HepG2 (cell line): ENCODE measurements around the gene SOCS7. TPM values are rescaled to one million over a fixed set of nuclear protein-coding genes. Genes with fewer than 3 reads are reported as not detected.

Source experiments
- ATF3 ChIP-seq: sonication (generic); formaldehyde crosslinking; IDR thresholded peaks from 2 replicates; pipeline ENCODE4 v1.4.0; 2020; ENCODE audit warnings: missing genetic modification reagents
- CSRNP1 ChIP-seq: sonication (generic); formaldehyde crosslinking; IDR thresholded peaks from 2 replicates; pipeline ENCODE4 v1.8.1; 2023; ENCODE audit warnings: mild to moderate bottlenecking, missing genetic modification reagents
- MAFF ChIP-seq: IDR thresholded peaks from 2 replicates; pipeline ENCODE4 v1.6.1; 2011; ENCODE audit warnings: low read depth, low read length, improper control_type of control experiment
- MXI1 ChIP-seq: IDR thresholded peaks from 3 replicates; pipeline ENCODE4 v1.6.1; 2012; ENCODE audit warnings: low read depth, low read length, inconsistent platforms, borderline replicate concordance
- MYC ChIP-seq: sonication (generic); formaldehyde crosslinking; IDR thresholded peaks from 2 replicates; pipeline ENCODE4 v1.9.0; 2021; ENCODE audit warnings: missing genetic modification reagents, borderline replicate concordance
- UBTF ChIP-seq: sonication (generic); formaldehyde crosslinking; IDR thresholded peaks from 2 replicates; pipeline ENCODE4 v1.4.0; 2020; ENCODE audit warnings: mild to moderate bottlenecking, missing genetic modification reagents
- ZBTB33 ChIP-seq: sonication (generic); formaldehyde crosslinking; IDR thresholded peaks from 2 replicates; pipeline ENCODE4 v1.4.0; 2020; ENCODE audit warnings: missing genetic modification reagents
- ZNF276 ChIP-seq: sonication (generic); formaldehyde crosslinking; IDR thresholded peaks from 2 replicates; pipeline ENCODE4 v1.4.0; 2020; ENCODE audit warnings: mild to moderate bottlenecking, low read depth, missing genetic modification reagents
- ZNF292 ChIP-seq: sonication (generic); formaldehyde crosslinking; IDR thresholded peaks from 2 replicates; pipeline ENCODE4 v1.8.1; 2022; ENCODE audit warnings: mild to moderate bottlenecking, low read depth, missing genetic modification reagents, borderline replicate concordance
- ZNF329 ChIP-seq: sonication (generic); formaldehyde crosslinking; IDR thresholded peaks from 2 replicates; pipeline ENCODE4 v1.9.0; 2021; ENCODE audit warnings: low read depth, mild to moderate bottlenecking, missing genetic modification reagents
- ZNF629 ChIP-seq: sonication (generic); formaldehyde crosslinking; conservative IDR thresholded peaks from 2 replicates; pipeline ENCODE4 v1.5.0; 2020; ENCODE audit warnings: missing genetic modification reagents
- ZNF639 ChIP-seq: conservative IDR thresholded peaks from 2 replicates; pipeline ENCODE4 v1.6.1; 2018; ENCODE audit warnings: missing genetic modification reagents
- ZNF724P ChIP-seq: sonication (generic); formaldehyde crosslinking; IDR thresholded peaks from 2 replicates; pipeline ENCODE4 v1.8.0; 2022; ENCODE audit warnings: missing genetic modification reagents, borderline replicate concordance
- ZNF747 ChIP-seq: sonication (generic); formaldehyde crosslinking; IDR thresholded peaks from 2 replicates; pipeline ENCODE4 v1.8.1; 2023; ENCODE audit warnings: missing genetic modification reagents, mild to moderate bottlenecking, borderline replicate concordance
- ZNF761 ChIP-seq: sonication (generic); formaldehyde crosslinking; conservative IDR thresholded peaks from 2 replicates; pipeline ENCODE4 v1.4.0; 2020; ENCODE audit warnings: mild to moderate bottlenecking, missing genetic modification reagents
- ZNF782 ChIP-seq: sonication (generic); formaldehyde crosslinking; IDR thresholded peaks from 2 replicates; pipeline ENCODE4 v1.4.0; 2020; ENCODE audit warnings: missing genetic modification reagents, mild to moderate bottlenecking, borderline replicate concordance
- polyA plus RNA-seq, 8 experiments: library from polyadenylated mRNA; depleted of rRNA in 3 of 8; stranded (reverse) in 7 of 8; unstranded in 1 of 8; fragments of >200 nt; fragmentation: Illumina TruSeq in 4 of 8; extraction: Trizol in 4 of 8; gene quantifications; 2 replicates each; pipeline versions ENCODE4 v1.2.1 to v1.2.3, GENCODE V29; 2011 to 2016; ENCODE audit warnings: low read depth in 4 of 8, missing spikeins in 1 of 8, mixed read lengths in 1 of 8; ENCODE audit not compliant: insufficient read depth in 1 of 8
- total RNA-seq, 5 experiments: library from RNA; depleted of rRNA; stranded (reverse); fragments of >200 nt; fragmentation: Illumina TruSeq; extraction: Trizol; gene quantifications; 2 replicates each; pipeline ENCODE4 v1.2.3, GENCODE V29; 2016; ENCODE audit warnings: low read depth in 1 of 5

SOCS7 gene
- total and polyA plus RNA-seq, 2 of the 13 experiments (the other 11 are each of a cell fraction or from before 2014, with no cell fraction given) = 19.2 to 24.2 TPM

- TF ChIP-seq ZBTB33 (peak; percentile 59; the same call in 1 of the 2 replicates), ZNF724P (CRISPR knock-in tag) (peak; percentile 83), MYC (peak; percentile 61; the same call in 1 of the 2 replicates), ATF3 (CRISPR knock-in tag) (peak; percentile 98), CSRNP1 (no peak), ZNF782 (peak; percentile 89), ZNF276 (CRISPR knock-in tag) (0 out of 2 replicates have a peak, but pooled peaks have one; percentile 6), ZNF329 (CRISPR knock-in tag) (0 out of 2 replicates have a peak, but pooled peaks have one; percentile 23), MAFF (no peak), UBTF (CRISPR knock-in tag) (peak; percentile 87), ZNF629 (no peak; the same call in 1 of the 2 replicates), ZNF292 (CRISPR knock-in tag) (peak; percentile 68; the same call in 1 of the 2 replicates), MXI1 (0 out of 3 replicates have a peak, but pooled peaks have one; percentile 27), ZNF747 (CRISPR knock-in tag) (peak; percentile 67; the same call in 1 of the 2 replicates), ZNF761 (peak; percentile 48; the same call in 1 of the 2 replicates), ZNF639 (CRISPR knock-in tag) (peak; percentile 49; the same call in 1 of the 2 replicates)
These were observed 63.9 kb downstream of the SOCS7 start (continued) for GRCh38 chr17:38415250-38416194.
